Cardiac fibroblast (primary cell): Measurements from ENCODE around the gene KRTAP19-8.

Source experiments
- DNase-seq, 2 donors: peaks; one replicate each; pipeline versions ENCODE4 v3.0.0 to v3.0.0-alpha.2; 2010; ENCODE audit warnings: low read depth in 2 of 2
- H3K4me3 ChIP-seq, 2 donors: replicated peaks in 1 of 2; 1 replicate in 1 of 2; 2 replicates in 1 of 2; pipeline ENCODE4 v1.5.1; 2011; ENCODE audit warnings: low read depth in 2 of 2, low read length in 2 of 2, mild to moderate bottlenecking in 2 of 2, moderate library complexity in 1 of 2
- CTCF ChIP-seq: IDR thresholded peaks from one replicate; pipeline ENCODE4 v1.5.1; 2011; ENCODE audit warnings: low read depth, mild to moderate bottlenecking, low read length, inconsistent platforms

Gene KRTAP19-8

DNA sequence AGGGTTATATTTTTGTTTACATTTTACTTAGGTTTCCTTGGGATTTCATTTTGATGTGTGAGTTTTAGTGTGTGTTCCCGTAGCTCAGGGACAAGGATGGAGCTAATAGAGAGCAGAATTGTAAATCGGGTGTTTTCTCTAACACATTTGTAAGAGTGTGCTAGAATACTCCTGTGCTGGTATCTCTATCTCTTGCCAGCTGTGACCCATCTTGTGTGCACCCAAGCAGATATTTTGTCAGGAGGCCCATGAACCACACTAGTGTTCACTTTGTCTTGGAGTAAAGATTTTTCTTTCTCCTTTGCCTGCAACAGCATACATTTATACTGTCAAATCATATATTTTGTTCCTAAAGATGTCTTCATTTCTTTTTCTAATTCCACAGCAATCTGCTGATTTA lies 23.4 kb downstream of the KRTAP19-8 start:
- no peak overlapping the region for H3K4me3 ChIP-seq
- TF ChIP-seq CTCF = no peak
- no peak for DNase-seq

GRCh38 chr21:31012133-31013089 lies 25.9 kb downstream of the KRTAP19-8 start:
- no peak for TF ChIP-seq CTCF

GRCh38 chr21:31011412-31011811 lies 26.9 kb downstream of the KRTAP19-8 start:
- TF ChIP-seq CTCF = no peak
- no peak for DNase-seq
- H3K4me3 ChIP-seq = no peak overlapping the region

More at GRCh38 chr21:31012133-31013089, 25.9 kb downstream of the KRTAP19-8 start:
- no peak overlapping the region for H3K4me3 ChIP-seq
- DNase-seq = no peak

DNA sequence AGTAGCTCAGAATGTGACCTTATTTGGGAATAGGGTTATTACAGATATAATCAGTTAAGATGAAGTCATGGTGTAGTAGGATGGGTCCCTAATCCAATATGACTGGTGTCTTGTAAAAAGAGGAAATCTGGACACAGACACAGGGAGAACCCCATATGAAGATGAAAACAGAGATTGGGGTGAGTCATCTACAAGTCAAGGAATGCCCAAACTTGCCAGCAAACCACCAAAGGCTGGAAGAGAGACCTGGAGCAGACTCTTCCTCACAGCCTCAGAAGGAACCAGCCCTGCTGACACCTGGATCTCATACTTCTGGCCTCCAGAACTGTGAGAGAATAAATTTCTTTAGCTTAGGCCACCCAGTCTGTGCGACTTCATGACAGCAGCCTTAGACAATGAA lies 29.9 kb downstream of the KRTAP19-8 start:
- no peak overlapping the region for H3K4me3 ChIP-seq
- TF ChIP-seq CTCF = no peak
- no peak for DNase-seq

- H3K4me3 ChIP-seq = no peak overlapping the region
- DNase-seq = no peak
- TF ChIP-seq CTCF = no peak
Measured at GRCh38 chr21:31005019-31005418, 33.3 kb downstream of the KRTAP19-8 start.

DNA sequence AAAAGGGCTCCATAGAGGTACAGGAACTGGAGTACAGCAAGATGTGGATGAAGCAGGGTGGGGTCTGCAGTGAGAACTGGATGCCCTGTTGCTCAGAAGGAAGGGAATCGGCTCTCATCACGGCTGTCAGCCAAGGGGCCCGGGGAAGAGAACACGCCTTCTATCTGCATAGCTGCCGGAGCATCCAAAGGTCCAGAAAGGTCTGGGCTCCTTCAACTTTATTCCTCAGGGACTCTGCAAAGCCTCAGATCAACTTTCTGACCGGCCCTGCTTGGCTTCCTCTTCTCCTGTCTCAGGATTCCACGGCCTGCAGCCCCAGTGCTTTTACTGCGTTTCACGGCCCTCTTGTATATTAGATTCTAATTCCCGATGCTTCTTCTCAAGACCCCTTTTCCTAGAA lies 34.8 kb downstream of the KRTAP19-8 start:
- no peak overlapping the region for H3K4me3 ChIP-seq
- DNase-seq = no peak
- TF ChIP-seq CTCF = no peak

DNA sequence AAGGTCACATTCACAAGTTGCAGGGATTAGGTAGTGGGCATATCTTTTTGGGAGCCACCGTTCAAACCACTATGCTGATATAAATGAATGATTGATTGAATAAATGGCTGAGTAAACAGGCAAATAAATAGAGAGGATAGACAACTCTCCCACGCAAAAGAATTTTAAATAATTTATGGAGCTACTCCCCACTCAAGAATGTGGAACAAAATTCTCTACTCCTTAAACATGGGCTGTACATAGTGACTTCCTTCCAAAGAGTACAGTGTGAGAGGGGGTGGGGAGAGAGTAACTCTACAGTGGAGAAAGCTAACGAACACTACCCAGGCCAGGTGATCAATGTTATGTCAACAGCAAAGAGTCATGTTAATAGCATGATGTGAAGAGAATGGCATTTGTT lies 40.7 kb downstream of the KRTAP19-8 start:
- no peak for TF ChIP-seq CTCF
- no peak overlapping the region for H3K4me3 ChIP-seq
- no peak for DNase-seq
